ENCODE data around the gene PRPF38A. TPM values are rescaled to one million over a fixed set of nuclear protein-coding genes. Genes with fewer than 3 reads are reported as not detected.

Gene PRPF38A
- total RNA-seq, 2 donors from 2014 or later = 94.7 to 105 TPM

DNA sequence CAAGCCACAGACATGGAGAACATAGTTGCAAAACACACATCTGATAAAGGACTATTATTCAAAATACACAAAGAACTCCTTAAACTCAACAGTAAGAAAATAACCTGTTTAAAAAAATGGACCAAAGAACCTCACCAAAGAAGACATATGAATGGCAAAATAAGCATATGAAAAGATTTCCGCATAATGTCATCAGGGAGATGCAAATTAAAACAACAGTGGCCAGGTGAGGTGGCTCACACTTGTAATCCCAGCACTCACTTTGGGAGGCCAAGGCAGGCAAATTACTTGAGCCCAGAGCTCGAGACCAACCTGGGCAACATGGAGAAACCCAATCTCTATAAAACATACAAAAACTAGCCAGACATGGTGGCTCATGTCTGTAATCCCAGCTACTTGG lies 50.4 kb downstream of the PRPF38A start:
- Mint-ChIP-seq H3K9me3 (no peaks in the 10 kb centered on the region), H3K36me3 (no peaks in the 10 kb centered on the region), H3K4me3 (no peak overlapping the region), H3K4me1 (ENCODE audit: low read depth in 2 of 2) (no peaks in the 10 kb centered on the region), H3K27me3 (no peaks in the 10 kb centered on the region), H3K27ac (no peak overlapping the region)
- DNase-seq (ENCODE audit: low spot score) = no peak
- no peak for ATAC-seq

DNA sequence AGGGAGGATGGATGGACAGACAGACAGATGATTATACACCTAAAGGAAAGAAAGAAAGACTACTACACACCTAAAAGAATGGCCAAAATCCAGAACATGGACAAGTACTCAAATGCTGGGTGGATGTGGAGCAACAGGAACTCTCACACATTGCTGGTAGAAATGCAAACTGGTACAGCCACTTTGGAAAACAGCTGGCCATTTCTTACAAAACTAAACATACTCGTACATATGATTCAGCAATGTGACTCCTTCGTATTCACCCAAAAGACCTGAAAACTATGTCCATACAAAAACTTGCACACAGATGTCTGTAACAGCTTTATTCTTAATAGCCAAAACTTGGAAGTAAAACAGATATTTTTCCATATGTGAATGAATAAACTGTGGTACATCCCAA lies 51.3 kb downstream of the PRPF38A start:
- Mint-ChIP-seq H3K4me1 (ENCODE audit: low read depth in 2 of 2) (no peaks in the 10 kb centered on the region), H3K27ac (no peak overlapping the region), H3K27me3 (no peaks in the 10 kb centered on the region), H3K4me3 (no peak overlapping the region), H3K36me3 (no peaks in the 10 kb centered on the region), H3K9me3 (no peaks in the 10 kb centered on the region)
- ATAC-seq (no peak), DNase-seq (ENCODE audit: low spot score) (no peak)

DNA sequence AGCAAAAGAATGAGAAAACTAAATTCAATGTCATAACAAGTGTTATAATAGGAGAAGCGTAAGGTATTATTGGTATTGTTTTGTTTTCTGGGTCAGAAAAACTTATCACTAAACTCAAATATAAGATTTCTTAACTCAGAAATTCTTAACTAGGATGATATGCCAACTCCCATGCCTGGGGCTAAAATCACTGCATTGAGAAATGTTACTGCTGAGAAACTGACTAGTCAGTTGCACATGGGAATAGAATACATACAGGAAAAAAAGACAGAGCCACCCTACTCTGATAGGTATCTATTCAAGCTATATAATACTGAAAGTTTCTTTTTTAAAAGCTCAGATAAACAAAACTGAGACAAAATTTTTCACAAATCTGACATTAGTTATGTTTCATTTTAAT lies 56.3 kb downstream of the PRPF38A start:
- no peak overlapping the region for H3K4me3 Mint-ChIP-seq

DNA sequence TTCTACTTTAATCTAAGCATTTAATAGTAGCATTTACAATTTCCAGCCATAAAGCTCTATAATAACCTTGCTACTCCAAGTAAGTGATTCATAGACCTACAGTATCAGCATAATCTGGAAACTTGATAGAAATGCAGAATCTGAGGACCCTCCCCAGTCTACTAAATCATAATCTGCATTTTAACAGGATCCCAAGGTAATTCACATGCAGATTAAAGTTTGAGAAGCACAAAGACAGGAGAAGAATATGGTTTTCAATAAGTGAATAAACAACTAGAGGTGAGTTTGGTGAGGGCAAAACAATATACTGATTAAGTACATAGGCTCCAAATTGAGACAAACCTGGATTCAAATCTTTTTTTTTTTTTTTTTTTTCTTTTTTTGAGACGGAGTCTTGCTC lies 57.4 kb downstream of the PRPF38A start:
- no peaks in the 10 kb centered on the region for H3K36me3 Mint-ChIP-seq
- no peaks in the 10 kb centered on the region for H3K9me3 Mint-ChIP-seq
- no peak for DNase-seq (ENCODE audit: low spot score)
- ATAC-seq = no peak
- no peaks in the 10 kb centered on the region for H3K27me3 Mint-ChIP-seq
- H3K4me3 Mint-ChIP-seq = no peak overlapping the region
- H3K27ac Mint-ChIP-seq = no peak overlapping the region
- H3K4me1 Mint-ChIP-seq (ENCODE audit: low read depth in 2 of 2) = no peaks in the 10 kb centered on the region

More for the DNA sequence above, 56.3 kb downstream of the PRPF38A start:
- H3K27me3 Mint-ChIP-seq = no peaks in the 10 kb centered on the region
- no peak for DNase-seq (ENCODE audit: low spot score)
- no peaks in the 10 kb centered on the region for H3K4me1 Mint-ChIP-seq (ENCODE audit: low read depth in 2 of 2)
- ATAC-seq = no peak
- no peak overlapping the region for H3K27ac Mint-ChIP-seq
- no peaks in the 10 kb centered on the region for H3K36me3 Mint-ChIP-seq
- H3K9me3 Mint-ChIP-seq = no peaks in the 10 kb centered on the region

DNA sequence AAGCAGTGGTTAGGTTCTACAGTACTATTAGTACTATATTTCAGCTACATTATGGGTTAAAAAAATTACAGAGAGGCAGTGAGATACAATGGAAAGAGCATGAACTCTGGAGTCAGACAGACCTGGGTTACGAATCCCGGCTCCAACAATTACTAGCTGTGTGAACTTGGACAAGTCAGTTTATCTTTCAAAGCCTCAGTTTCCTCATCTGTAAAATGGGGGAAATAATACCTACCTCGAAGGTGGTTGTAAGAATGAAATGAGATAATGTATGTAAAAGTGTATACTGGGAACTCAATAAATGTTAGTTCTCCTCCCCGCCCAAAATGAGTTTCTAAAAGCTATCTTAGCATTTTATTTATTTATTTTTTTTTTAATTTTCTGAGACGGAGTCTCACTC lies 59.5 kb downstream of the PRPF38A start:
- H3K4me3 Mint-ChIP-seq = no peak overlapping the region
- no peak overlapping the region for H3K27ac Mint-ChIP-seq
- no peak for DNase-seq (ENCODE audit: low spot score)
- H3K4me1 Mint-ChIP-seq (ENCODE audit: low read depth in 2 of 2) = no peaks in the 10 kb centered on the region
- H3K9me3 Mint-ChIP-seq = no peaks in the 10 kb centered on the region
- peaks cover 5% of the 10 kb centered on the region for H3K36me3 Mint-ChIP-seq
- no peak for ATAC-seq
- no peaks in the 10 kb centered on the region for H3K27me3 Mint-ChIP-seq

DNA sequence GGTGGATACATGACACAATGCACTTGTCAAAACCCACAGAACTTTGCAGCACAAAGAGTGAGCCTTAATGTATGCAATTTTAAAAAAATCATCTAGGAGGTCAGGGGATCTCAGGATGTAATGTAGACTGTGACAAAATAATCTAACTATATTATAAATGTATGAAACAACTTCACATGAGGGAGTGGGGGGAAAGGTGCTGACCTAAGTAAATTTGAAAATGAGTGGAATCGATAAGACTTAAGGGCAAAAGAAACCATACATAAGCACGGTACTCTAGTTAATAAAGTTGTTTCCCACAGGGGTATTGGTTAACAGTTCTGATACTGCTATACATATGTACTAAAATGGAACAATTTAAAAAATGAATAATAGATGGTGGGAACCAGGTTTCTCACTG lies 64.7 kb downstream of the PRPF38A start:
- H3K27me3 Mint-ChIP-seq = no peaks in the 10 kb centered on the region
- DNase-seq (ENCODE audit: low spot score) (no peak), ATAC-seq (no peak)
- H3K36me3 Mint-ChIP-seq = peaks cover 9% of the 10 kb centered on the region
- no peak overlapping the region for H3K27ac Mint-ChIP-seq
- no peak overlapping the region for H3K4me3 Mint-ChIP-seq
- no peaks in the 10 kb centered on the region for H3K4me1 Mint-ChIP-seq (ENCODE audit: low read depth in 2 of 2)
- H3K9me3 Mint-ChIP-seq = no peaks in the 10 kb centered on the region

Other genes with a start within 250 kb of the PRPF38A start
- 10 to 100 TPM; 53.9 to 59.3 TPM for gene CC2D1B, start 38.4 kb upstream of the PRPF38A start, total RNA-seq
- 10 to 100 TPM; 20.7 to 56.4 TPM for gene ORC1, start 179 bp upstream of the PRPF38A start, total RNA-seq
- gene TUT4, start 148.5 kb downstream of the PRPF38A start, total RNA-seq = 10 to 100 TPM; 50.7 to 85.8 TPM
- gene GPX7, start 197.8 kb downstream of the PRPF38A start, total RNA-seq = 10 to 100 TPM; 17.3 to 23.2 TPM
- gene SHISAL2A, start 228.6 kb downstream of the PRPF38A start, total RNA-seq = 1 to 10 TPM; 2.8 to 5.3 TPM